Parathyroid adenoma (tissue), 2 donors: Measurements from ENCODE around the gene ZCCHC2.

Experiments used
- H2AFZ ChIP-seq: fragments of 300-600 bp; sonication (generic); one replicate; pipeline ENCODE4 v1.7.0; 2017; ENCODE audit warnings: antibody characterized with exemption, mild to moderate bottlenecking
- H3K27ac ChIP-seq: fragments of 300-600 bp; sonication (generic); one replicate; pipeline ENCODE4 v1.7.0; 2017
- H3K27me3 ChIP-seq: fragments of 300-600 bp; sonication (generic); one replicate; pipeline ENCODE4 v1.7.0; 2017; ENCODE audit warnings: low read length; ENCODE audit not compliant: control insufficient read depth, insufficient read depth
- H3K36me3 ChIP-seq: fragments of 300-600 bp; sonication (generic); one replicate; pipeline ENCODE4 v1.7.0; 2017; ENCODE audit warnings: low read length; ENCODE audit not compliant: control insufficient read depth, insufficient read depth
- H3K4me1 ChIP-seq: fragments of 300-600 bp; sonication (generic); one replicate; pipeline ENCODE4 v1.7.0; 2017; ENCODE audit warnings: control low read depth
- H3K4me2 ChIP-seq: fragments of 300-600 bp; sonication (generic); one replicate; pipeline ENCODE4 v1.7.0; 2017; ENCODE audit warnings: low read length
- H3K4me3 ChIP-seq: fragments of 300-600 bp; sonication (generic); one replicate; pipeline ENCODE4 v1.7.0; 2017; ENCODE audit warnings: low read depth, low read length
- H3K79me2 ChIP-seq: fragments of 300-600 bp; sonication (generic); one replicate; pipeline ENCODE4 v1.7.0; 2017; ENCODE audit warnings: control low read depth
- H3K9ac ChIP-seq: fragments of 300-600 bp; sonication (generic); one replicate; pipeline ENCODE4 v1.7.0; 2017; ENCODE audit warnings: mild to moderate bottlenecking
- H3K9me3 ChIP-seq: fragments of 300-600 bp; sonication (generic); one replicate; pipeline ENCODE4 v1.7.0; 2017; ENCODE audit warnings: low read length; ENCODE audit not compliant: control insufficient read depth
- CTCF ChIP-seq: fragments of 300-600 bp; sonication (generic); IDR thresholded peaks from one replicate; pipeline ENCODE4 v1.7.0; 2017; ENCODE audit warnings: antibody characterized with exemption, mild to moderate bottlenecking
- donor health status: primary hyperparathyroidism.

ZCCHC2 gene

GRCh38 chr18:62606106-62606505 is 83.3 kb downstream of the ZCCHC2 start:
- Histone ChIP-seq H2AFZ (no peak overlapping the region), H3K79me2 (no peaks in the 10 kb centered on the region), H3K4me3 (no peak overlapping the region), H3K4me2 (no peak overlapping the region), H3K9ac (no peak overlapping the region), H3K9me3 (no peaks in the 10 kb centered on the region), H3K4me1 (no peaks in the 10 kb centered on the region), H3K27ac (no peak overlapping the region), H3K27me3 (no peaks in the 10 kb centered on the region), H3K36me3 (no peaks in the 10 kb centered on the region)
- no peak for TF ChIP-seq CTCF

DNA sequence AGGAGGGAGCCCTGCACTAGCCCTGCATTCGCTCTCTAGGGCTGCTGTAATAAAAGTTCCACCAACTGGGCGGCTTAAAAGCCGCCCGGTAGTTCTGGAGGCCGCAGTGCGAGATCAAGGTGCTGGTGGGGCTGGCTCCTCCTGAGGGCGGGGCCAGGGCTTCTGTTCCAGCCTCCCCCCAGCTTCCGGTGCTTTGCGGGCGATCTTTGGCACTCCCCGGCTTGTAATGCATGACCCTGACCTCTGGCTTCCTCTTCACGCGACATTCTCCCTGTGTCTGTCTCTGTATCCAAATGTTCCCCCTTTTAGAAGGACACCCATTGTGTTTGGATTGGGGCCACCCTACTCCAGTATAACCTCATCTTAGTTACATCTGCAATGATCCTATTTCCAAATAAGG is 84.5 kb downstream of the ZCCHC2 start:
- H3K9me3 ChIP-seq, result no peaks in the 10 kb centered on the region
- no peaks in the 10 kb centered on the region for H3K27me3 ChIP-seq
- no peaks in the 10 kb centered on the region for H3K36me3 ChIP-seq
- no peak for TF ChIP-seq CTCF
- H3K9ac ChIP-seq, result no peak overlapping the region
- H3K4me1 ChIP-seq, result no peaks in the 10 kb centered on the region
- no peaks in the 10 kb centered on the region for H3K79me2 ChIP-seq
- H3K4me3 ChIP-seq, result no peak overlapping the region
- H3K4me2 ChIP-seq, result no peak overlapping the region
- no peak overlapping the region for H2AFZ ChIP-seq
- no peak overlapping the region for H3K27ac ChIP-seq

DNA sequence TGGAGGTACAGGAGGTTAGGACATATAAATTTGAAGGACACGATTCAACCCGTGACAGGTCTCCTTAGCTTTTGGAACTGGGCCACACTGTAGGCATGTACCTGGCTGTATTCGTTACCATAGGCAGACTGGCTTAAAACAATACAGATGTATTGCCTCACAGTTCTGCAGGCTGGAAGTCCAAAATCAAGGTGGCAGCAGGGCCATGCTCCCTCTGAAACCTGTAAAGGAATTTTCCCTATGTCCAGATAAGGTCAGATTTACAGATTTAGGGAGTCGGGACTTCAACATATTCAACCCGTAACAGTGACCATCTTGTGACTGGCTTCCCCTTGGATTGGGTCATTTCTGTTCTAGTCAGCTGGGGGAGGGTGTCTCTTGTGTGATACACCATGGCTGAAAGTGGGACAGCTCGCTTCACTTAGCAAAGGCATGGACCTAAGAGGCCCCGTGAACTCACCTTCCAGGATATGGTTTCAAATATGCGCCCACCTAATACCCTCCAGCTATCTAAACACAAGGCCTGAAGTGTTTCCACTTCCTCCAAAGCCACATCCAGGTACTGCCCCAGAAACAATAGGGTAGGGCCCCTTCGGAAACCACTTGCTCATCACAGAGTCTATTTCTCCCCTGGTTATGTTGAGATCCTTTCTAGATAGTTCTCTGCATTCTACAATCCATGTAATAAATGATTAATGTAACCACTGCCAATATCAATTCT is 85.0 kb downstream of the ZCCHC2 start:
- H3K27me3 ChIP-seq, result no peaks in the 10 kb centered on the region
- no peaks in the 10 kb centered on the region for H3K36me3 ChIP-seq
- H3K27ac ChIP-seq, result no peak overlapping the region
- no peaks in the 10 kb centered on the region for H3K4me1 ChIP-seq
- H2AFZ ChIP-seq, result no peak overlapping the region
- no peaks in the 10 kb centered on the region for H3K79me2 ChIP-seq
- no peak for TF ChIP-seq CTCF
- no peak overlapping the region for H3K4me3 ChIP-seq
- no peaks in the 10 kb centered on the region for H3K9me3 ChIP-seq
- no peak overlapping the region for H3K4me2 ChIP-seq
- no peak overlapping the region for H3K9ac ChIP-seq

GRCh38 chr18:62609764-62610163 is 86.9 kb downstream of the ZCCHC2 start:
- Histone ChIP-seq H3K4me3 (no peak overlapping the region), H3K79me2 (no peaks in the 10 kb centered on the region), H3K9ac (no peak overlapping the region), H3K9me3 (no peaks in the 10 kb centered on the region), H3K27me3 (no peaks in the 10 kb centered on the region), H3K36me3 (no peaks in the 10 kb centered on the region), H2AFZ (no peak overlapping the region), H3K4me2 (no peak overlapping the region), H3K27ac (no peak overlapping the region), H3K4me1 (no peaks in the 10 kb centered on the region)
- TF ChIP-seq CTCF, result no peak

- H3K9ac ChIP-seq, result no peak overlapping the region
- no peak overlapping the region for H3K4me2 ChIP-seq
- no peaks in the 10 kb centered on the region for H3K36me3 ChIP-seq
- no peak overlapping the region for H3K27ac ChIP-seq
- no peak for TF ChIP-seq CTCF
- H3K27me3 ChIP-seq, result no peaks in the 10 kb centered on the region
- H3K79me2 ChIP-seq, result no peaks in the 10 kb centered on the region
- H3K4me3 ChIP-seq, result no peak overlapping the region
- H2AFZ ChIP-seq, result no peak overlapping the region
- no peaks in the 10 kb centered on the region for H3K4me1 ChIP-seq
- no peaks in the 10 kb centered on the region for H3K9me3 ChIP-seq
Measured at GRCh38 chr18:62610351-62610700, 87.5 kb downstream of the ZCCHC2 start.
